A549 (cell line): ENCODE measurements around the gene ALDH1A3. TPM values are rescaled to one million over a fixed set of nuclear protein-coding genes. Genes with fewer than 3 reads are reported as not detected.

Source experiments
- ATAC-seq, 2 experiments: fragments of 200-7000 bp in 1 of 2; fragments of >200 bp in 1 of 2; cut with Nextera tagmentation in 1 of 2; cut with Tn5 transposase in 1 of 2; 3 replicates each; pipeline versions ENCODE4 v1.8.0 to v1.9.1; 2018 to 2020; ENCODE audit warnings: mild to moderate bottlenecking in 1 of 2, moderate library complexity in 1 of 2
- CTCF ChIA-PET: fragments of 300-600 bp; sonication (Branson Sonifier 250); formaldehyde crosslinking; extraction: SDS; loops from one replicate; lab custom pipeline; 2021; ENCODE audit warnings: antibody characterized with exemption, inconsistent platforms; lab: Yijun Ruan, JAX
- POLR2A ChIA-PET: fragments of 350-600 bp; formaldehyde crosslinking; extraction: SDS; loops from one replicate; lab custom pipeline; 2021; ENCODE audit warnings: antibody characterized with exemption, inconsistent platforms; lab: Yijun Ruan, JAX
- DNase-seq, 2 experiments: peaks; one replicate each; pipeline versions ENCODE4 v3.0.0 to v3.0.0-alpha.2; 2011 to 2016; ENCODE audit warnings: low read depth in 1 of 2, low spot score in 1 of 2
- FAIRE-seq: peaks from 2 replicates; lab custom pipeline; 2011; peaks lifted over from hg19 to GRCh38; lab: Jason Lieb, UNC
- H3K27ac ChIP-seq, 2 experiments: fragments of >200 bp; sonication (Bioruptor Twin); formaldehyde crosslinking; 3 replicates each; pipeline ENCODE4 v1.5.1; 2016 to 2017
- H3K4me1 ChIP-seq: fragments of >200 bp; sonication (Bioruptor Twin); formaldehyde crosslinking; 3 replicates; pipeline ENCODE4 v1.6.1; 2016
- H3K4me2 ChIP-seq: fragments of >200 bp; sonication (Bioruptor Twin); formaldehyde crosslinking; 3 replicates; pipeline ENCODE4 v1.6.1; 2016
- H3K4me3 ChIP-seq: fragments of >200 bp; sonication (Bioruptor Twin); formaldehyde crosslinking; 3 replicates; pipeline ENCODE4 v1.5.1; 2016
- H3K9me3 ChIP-seq: fragments of >200 bp; sonication (Bioruptor Twin); formaldehyde crosslinking; 3 replicates; pipeline ENCODE4 v1.6.1; 2016
- CBX8 ChIP-seq: fragments of 200-600 bp; sonication (generic); IDR thresholded peaks from 2 replicates; pipeline ENCODE4 v1.6.1; 2016
- CEBPB ChIP-seq, 2 experiments: fragments of >200 bp in 1 of 2; sonication (Bioruptor Twin) in 1 of 2; formaldehyde crosslinking in 1 of 2; IDR thresholded peaks; 2 replicates each; pipeline ENCODE4 v1.6.1; 2012 to 2016
- ELK1 ChIP-seq: fragments of 150-350 bp; IDR thresholded peaks from 2 replicates; pipeline ENCODE4 v1.6.1; 2014; ENCODE audit warnings: low read depth, mild to moderate bottlenecking, low read length
- EP300 ChIP-seq, 2 experiments: fragments of >200 bp; sonication (Bioruptor Twin); formaldehyde crosslinking; IDR thresholded peaks; 2 replicates in 1 of 2; 3 replicates in 1 of 2; pipeline ENCODE4 v1.6.1; 2016 to 2017
- FOSL2 ChIP-seq, 2 experiments: fragments of 450-650 bp in 1 of 2; fragments of >200 bp in 1 of 2; sonication (Bioruptor Twin) in 1 of 2; formaldehyde crosslinking; IDR thresholded peaks; 2 replicates each; pipeline versions ENCODE4 v1.5.0 to v1.6.1; 2016 to 2020; ENCODE audit warnings: mild to moderate bottlenecking in 1 of 2, moderate library complexity in 1 of 2
- HOXB13 ChIP-seq: fragments of 250-450 bp; sonication (Bioruptor Pico); IDR thresholded peaks from 2 replicates; pipeline ENCODE4 v1.5.0; 2020; ENCODE audit warnings: low read depth, mild to moderate bottlenecking, moderate library complexity
- JUNB ChIP-seq: fragments of >200 bp; sonication (Bioruptor Twin); formaldehyde crosslinking; IDR thresholded peaks from 2 replicates; pipeline ENCODE4 v1.6.1; 2016
- MAFK ChIP-seq: fragments of 450-650 bp; IDR thresholded peaks from 2 replicates; pipeline ENCODE4 v1.6.1; 2014; ENCODE audit not compliant: partially characterized antibody
- NFE2L2 ChIP-seq: fragments of 150-350 bp; conservative IDR thresholded peaks from 2 replicates; pipeline ENCODE4 v1.6.1; 2014; ENCODE audit warnings: low read length
- NPAS2 ChIP-seq: fragments of 250-450 bp; sonication (Bioruptor Pico); IDR thresholded peaks from 2 replicates; pipeline ENCODE4 v1.8.0; 2022; ENCODE audit warnings: mild to moderate bottlenecking, moderate library complexity, borderline replicate concordance
- NR3C1 ChIP-seq: fragments of >200 bp; sonication (Bioruptor Twin); formaldehyde crosslinking; IDR thresholded peaks from 3 replicates; pipeline ENCODE4 v1.6.1; 2017
- RAD21 ChIP-seq, 2 experiments: fragments of >200 bp in 1 of 2; sonication (Bioruptor Twin) in 1 of 2; formaldehyde crosslinking in 1 of 2; IDR thresholded peaks in 1 of 2; conservative IDR thresholded peaks in 1 of 2; 2 replicates in 1 of 2; 3 replicates in 1 of 2; pipeline ENCODE4 v1.6.1; 2012 to 2018; ENCODE audit warnings: inconsistent platforms in 1 of 2
- RCOR1 ChIP-seq: fragments of 150-350 bp; IDR thresholded peaks from 2 replicates; pipeline ENCODE4 v1.6.1; 2014; ENCODE audit warnings: antibody characterized with exemption, low read length, low read depth
- RFX5 ChIP-seq: fragments of 450-650 bp; IDR thresholded peaks from 2 replicates; pipeline ENCODE4 v1.7.1; 2014; ENCODE audit warnings: antibody characterized with exemption, mild to moderate bottlenecking, moderate library complexity
- SMC3 ChIP-seq: fragments of >200 bp; sonication (Bioruptor Twin); formaldehyde crosslinking; IDR thresholded peaks from 3 replicates; pipeline ENCODE4 v1.6.1; 2018; ENCODE audit warnings: inconsistent platforms
- TFCP2L1 ChIP-seq: fragments of 250-450 bp; sonication (Bioruptor Pico); IDR thresholded peaks from 2 replicates; pipeline ENCODE4 v1.5.0; 2021; ENCODE audit warnings: mild to moderate bottlenecking
- USF2 ChIP-seq: fragments of 450-650 bp; IDR thresholded peaks from 2 replicates; pipeline ENCODE4 v1.6.1; 2014; ENCODE audit warnings: antibody characterized with exemption
- WGBS: methylation state at CpG from one replicate; pipeline ENCODE4 v1.1.6; 2017; ENCODE audit errors: missing lambda C conversion rate; 5-methylcytosine and 5-hydroxymethylcytosine counted together
- polyA plus RNA-seq, 4 experiments: library from polyadenylated mRNA; depleted of rRNA in 3 of 4; stranded (reverse); fragments of >200 nt; fragmentation: RNase III in 1 of 4; extraction: RNeasy Plus Mini Kit Qiagen cat#74134 plus additional on column Dnase treatment in 1 of 4; gene quantifications; 2 replicates in 3 of 4; 3 replicates in 1 of 4; pipeline ENCODE4 v1.2.3, GENCODE V29; 2011 to 2017
- TF ChIP-seq, protein P1 (sequence below): fragments of >200 bp; sonication (Bioruptor Twin); formaldehyde crosslinking; IDR thresholded peaks from 2 replicates; pipeline ENCODE4 v1.6.1; 2016
- TF ChIP-seq, protein P2 (sequence below): fragments of 250-450 bp; sonication (Bioruptor Pico); IDR thresholded peaks from 2 replicates; pipeline ENCODE4 v1.5.0; 2020; ENCODE audit warnings: low read depth, mild to moderate bottlenecking, moderate library complexity
- TF ChIP-seq, protein P3 (sequence below): IDR thresholded peaks from 2 replicates; pipeline ENCODE4 v1.6.1; 2012

The ALDH1A3 gene
- polyA plus RNA-seq, 2 of the 4 experiments (the other 2 are of a cell fraction): 11.5 to 11.9 TPM

DNA sequence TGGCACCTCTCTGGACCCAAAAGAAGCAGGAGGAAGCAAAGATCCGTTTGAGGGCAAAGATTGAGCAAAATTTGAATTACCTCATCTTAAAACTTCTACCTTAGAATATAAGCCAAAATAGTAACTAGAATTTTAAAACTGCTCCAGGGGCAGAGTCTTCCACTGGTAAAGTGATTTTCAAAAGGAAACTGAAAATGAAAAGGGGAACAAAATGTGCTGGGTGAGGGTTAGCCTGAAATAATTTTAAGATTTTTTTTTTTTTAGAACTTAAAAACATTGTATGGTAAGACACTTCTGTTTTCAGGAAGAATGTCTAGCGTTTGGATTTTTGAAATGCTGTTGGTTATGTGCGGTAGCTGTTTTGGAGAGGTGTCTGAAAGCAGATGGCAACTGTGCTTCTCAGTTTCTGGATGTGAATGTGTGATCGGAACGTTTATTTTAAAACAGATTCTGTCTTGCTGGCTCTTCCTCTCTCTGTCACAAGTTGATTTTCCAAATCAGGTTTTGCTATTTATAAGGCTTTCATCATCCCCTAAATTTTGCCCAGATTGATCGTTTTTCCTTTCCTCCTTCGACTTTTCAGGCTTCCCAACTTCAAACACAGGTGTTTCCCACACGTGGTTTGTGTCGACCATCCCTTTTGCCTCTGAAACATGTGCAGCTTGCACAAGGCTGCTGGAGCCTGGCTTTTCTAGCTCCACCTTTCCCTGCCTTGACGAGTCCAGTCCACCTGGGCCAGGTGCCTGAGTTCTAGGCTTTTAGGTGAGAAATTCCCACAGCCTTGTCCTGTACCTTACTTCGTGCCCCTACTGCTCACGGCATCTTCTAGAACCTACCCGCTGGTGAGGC lies 42.8 kb downstream of the ALDH1A3 start:
- H3K27ac ChIP-seq: no peak overlapping the region
- DNase-seq (no peak), ATAC-seq (no peak)
- TF ChIP-seq HOXB13 (CRISPR knock-in tag) (no peak), NFE2L2 (no peak), FOSL2 (IDR thresholded peaks at IDR 0.05) (no peak), FOSL2 (CRISPR knock-in tag; IDR thresholded peaks at IDR 0.05) (no peak), JUNB (no peak), EP300 (IDR thresholded peaks at IDR 0.05) (no peak), TFCP2L1 (no peak), ELK1 (no peak), NR3C1 (no peak), USF2 (no peak), SMC3 (no peak), RAD21 (conservative IDR thresholded peaks at IDR 0.05 in 1 of 2, IDR thresholded peaks at IDR 0.05 in 1 of 2) (no peak)
- TF ChIP-seq, protein P1, sequence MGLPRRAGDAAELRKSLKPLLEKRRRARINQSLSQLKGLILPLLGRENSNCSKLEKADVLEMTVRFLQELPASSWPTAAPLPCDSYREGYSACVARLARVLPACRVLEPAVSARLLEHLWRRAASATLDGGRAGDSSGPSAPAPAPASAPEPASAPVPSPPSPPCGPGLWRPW: no peak
- TF ChIP-seq, all 56 proteins: peak for 0
- Histone ChIP-seq H3K4me1 (peaks cover 15% of the 10 kb centered on the region), H3K9me3 (no peaks in the 10 kb centered on the region), H3K4me2 (no peak overlapping the region), H3K4me3 (no peak overlapping the region)
- no peak for FAIRE-seq
- POLR2A ChIA-PET: no interaction called here
- 88% methylated on average over 13 of the region's 13 CpGs for WGBS
- CTCF ChIA-PET: interaction anchor here (1.3 to 23.2 kb wide), 5 partner anchors 36 to 251 kb away, joined by 3 to 950 read pairs (median 5); no protein-coding TSS in a partner anchor

GRCh38 chr15:100923076-100923475 lies 43.4 kb downstream of the ALDH1A3 start:
- POLR2A ChIA-PET: no interaction called here
- DNase-seq: no peak
- H3K4me1 ChIP-seq: peaks cover 11% of the 10 kb centered on the region
- no peak overlapping the region for H3K4me2 ChIP-seq
- FAIRE-seq: no peak
- 91% methylated on average over 7 of the region's 7 CpGs for WGBS
- TF ChIP-seq CEBPB (IDR thresholded peaks at IDR 0.05): no peak
- TF ChIP-seq TFCP2L1: no peak
- TF ChIP-seq SMC3: no peak
- TF ChIP-seq NPAS2 (CRISPR knock-in tag): no peak
- TF ChIP-seq RCOR1: no peak
- TF ChIP-seq, protein P1: no peak
- TF ChIP-seq, protein P2, sequence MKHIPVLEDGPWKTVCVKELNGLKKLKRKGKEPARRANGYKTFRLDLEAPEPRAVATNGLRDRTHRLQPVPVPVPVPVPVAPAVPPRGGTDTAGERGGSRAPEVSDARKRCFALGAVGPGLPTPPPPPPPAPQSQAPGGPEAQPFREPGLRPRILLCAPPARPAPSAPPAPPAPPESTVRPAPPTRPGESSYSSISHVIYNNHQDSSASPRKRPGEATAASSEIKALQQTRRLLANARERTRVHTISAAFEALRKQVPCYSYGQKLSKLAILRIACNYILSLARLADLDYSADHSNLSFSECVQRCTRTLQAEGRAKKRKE (CRISPR knock-in tag): no peak
- no peak for TF ChIP-seq MAFK
- no peak for TF ChIP-seq RFX5
- TF ChIP-seq, protein P3, sequence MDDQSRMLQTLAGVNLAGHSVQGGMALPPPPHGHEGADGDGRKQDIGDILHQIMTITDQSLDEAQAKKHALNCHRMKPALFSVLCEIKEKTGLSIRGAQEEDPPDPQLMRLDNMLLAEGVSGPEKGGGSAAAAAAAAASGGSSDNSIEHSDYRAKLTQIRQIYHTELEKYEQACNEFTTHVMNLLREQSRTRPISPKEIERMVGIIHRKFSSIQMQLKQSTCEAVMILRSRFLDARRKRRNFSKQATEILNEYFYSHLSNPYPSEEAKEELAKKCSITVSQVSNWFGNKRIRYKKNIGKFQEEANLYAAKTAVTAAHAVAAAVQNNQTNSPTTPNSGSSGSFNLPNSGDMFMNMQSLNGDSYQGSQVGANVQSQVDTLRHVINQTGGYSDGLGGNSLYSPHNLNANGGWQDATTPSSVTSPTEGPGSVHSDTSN: no peak
- no peak for TF ChIP-seq CBX8
- ATAC-seq: no peak
- H3K9me3 ChIP-seq: no peaks in the 10 kb centered on the region
- no peak overlapping the region for H3K27ac ChIP-seq
- CTCF ChIA-PET: interaction anchor here (0.9 to 23.2 kb wide), 5 partner anchors 35 to 252 kb away, joined by 3 to 950 read pairs (median 5); no protein-coding TSS in a partner anchor
- no peak overlapping the region for H3K4me3 ChIP-seq
